ENCODE measurements around the gene CREB5.

DNA sequence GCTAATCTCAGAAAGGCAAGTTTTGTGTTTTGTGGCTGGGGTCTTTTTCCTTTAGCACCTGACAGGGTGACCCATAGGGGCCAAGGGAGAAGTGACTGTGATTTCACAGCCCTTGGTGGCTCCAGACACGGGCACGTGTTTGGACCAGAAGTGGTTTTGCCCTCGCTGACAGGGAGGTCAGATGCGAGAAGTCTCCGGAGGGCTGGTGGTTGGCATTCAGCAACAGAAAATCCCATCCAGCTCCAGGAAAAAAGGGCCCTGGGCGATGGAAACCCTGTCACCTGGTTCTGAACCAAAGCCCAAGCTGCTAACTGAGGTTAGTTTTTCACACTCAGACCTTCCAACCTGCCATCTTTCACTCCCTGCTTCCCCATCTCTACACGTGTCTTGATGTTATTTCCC lies 272.9 kb downstream of the CREB5 start:
- TF ChIP-seq ESRRA (CRISPR knock-in tag; IDR thresholded peaks at IDR 0.05; ENCODE audit: borderline replicate concordance) (no peak), ZNF396 (CRISPR knock-in tag; IDR thresholded peaks at IDR 0.05; ENCODE audit: borderline replicate concordance) (no peak), NR1H2 (CRISPR knock-in tag; IDR thresholded peaks at IDR 0.05) (no peak), IRF2 (CRISPR knock-in tag; IDR thresholded peaks at IDR 0.05; ENCODE audit: borderline replicate concordance, low read depth) (no peak)
- TF ChIP-seq, protein P1, sequence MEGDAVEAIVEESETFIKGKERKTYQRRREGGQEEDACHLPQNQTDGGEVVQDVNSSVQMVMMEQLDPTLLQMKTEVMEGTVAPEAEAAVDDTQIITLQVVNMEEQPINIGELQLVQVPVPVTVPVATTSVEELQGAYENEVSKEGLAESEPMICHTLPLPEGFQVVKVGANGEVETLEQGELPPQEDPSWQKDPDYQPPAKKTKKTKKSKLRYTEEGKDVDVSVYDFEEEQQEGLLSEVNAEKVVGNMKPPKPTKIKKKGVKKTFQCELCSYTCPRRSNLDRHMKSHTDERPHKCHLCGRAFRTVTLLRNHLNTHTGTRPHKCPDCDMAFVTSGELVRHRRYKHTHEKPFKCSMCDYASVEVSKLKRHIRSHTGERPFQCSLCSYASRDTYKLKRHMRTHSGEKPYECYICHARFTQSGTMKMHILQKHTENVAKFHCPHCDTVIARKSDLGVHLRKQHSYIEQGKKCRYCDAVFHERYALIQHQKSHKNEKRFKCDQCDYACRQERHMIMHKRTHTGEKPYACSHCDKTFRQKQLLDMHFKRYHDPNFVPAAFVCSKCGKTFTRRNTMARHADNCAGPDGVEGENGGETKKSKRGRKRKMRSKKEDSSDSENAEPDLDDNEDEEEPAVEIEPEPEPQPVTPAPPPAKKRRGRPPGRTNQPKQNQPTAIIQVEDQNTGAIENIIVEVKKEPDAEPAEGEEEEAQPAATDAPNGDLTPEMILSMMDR (IDR thresholded peaks at IDR 0.05), result no peak
- TF ChIP-seq, protein P2, sequence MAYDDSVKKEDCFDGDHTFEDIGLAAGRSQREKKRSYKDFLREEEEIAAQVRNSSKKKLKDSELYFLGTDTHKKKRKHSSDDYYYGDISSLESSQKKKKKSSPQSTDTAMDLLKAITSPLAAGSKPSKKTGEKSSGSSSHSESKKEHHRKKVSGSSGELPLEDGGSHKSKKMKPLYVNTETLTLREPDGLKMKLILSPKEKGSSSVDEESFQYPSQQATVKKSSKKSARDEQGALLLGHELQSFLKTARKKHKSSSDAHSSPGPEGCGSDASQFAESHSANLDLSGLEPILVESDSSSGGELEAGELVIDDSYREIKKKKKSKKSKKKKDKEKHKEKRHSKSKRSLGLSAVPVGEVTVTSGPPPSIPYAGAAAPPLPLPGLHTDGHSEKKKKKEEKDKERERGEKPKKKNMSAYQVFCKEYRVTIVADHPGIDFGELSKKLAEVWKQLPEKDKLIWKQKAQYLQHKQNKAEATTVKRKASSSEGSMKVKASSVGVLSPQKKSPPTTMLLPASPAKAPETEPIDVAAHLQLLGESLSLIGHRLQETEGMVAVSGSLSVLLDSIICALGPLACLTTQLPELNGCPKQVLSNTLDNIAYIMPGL (CRISPR knock-in tag; IDR thresholded peaks at IDR 0.05), result no peak
- TF ChIP-seq, protein P3, sequence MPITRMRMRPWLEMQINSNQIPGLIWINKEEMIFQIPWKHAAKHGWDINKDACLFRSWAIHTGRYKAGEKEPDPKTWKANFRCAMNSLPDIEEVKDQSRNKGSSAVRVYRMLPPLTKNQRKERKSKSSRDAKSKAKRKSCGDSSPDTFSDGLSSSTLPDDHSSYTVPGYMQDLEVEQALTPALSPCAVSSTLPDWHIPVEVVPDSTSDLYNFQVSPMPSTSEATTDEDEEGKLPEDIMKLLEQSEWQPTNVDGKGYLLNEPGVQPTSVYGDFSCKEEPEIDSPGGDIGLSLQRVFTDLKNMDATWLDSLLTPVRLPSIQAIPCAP (CRISPR knock-in tag; IDR thresholded peaks at IDR 0.05), result no peak
- TF ChIP-seq, protein P4, sequence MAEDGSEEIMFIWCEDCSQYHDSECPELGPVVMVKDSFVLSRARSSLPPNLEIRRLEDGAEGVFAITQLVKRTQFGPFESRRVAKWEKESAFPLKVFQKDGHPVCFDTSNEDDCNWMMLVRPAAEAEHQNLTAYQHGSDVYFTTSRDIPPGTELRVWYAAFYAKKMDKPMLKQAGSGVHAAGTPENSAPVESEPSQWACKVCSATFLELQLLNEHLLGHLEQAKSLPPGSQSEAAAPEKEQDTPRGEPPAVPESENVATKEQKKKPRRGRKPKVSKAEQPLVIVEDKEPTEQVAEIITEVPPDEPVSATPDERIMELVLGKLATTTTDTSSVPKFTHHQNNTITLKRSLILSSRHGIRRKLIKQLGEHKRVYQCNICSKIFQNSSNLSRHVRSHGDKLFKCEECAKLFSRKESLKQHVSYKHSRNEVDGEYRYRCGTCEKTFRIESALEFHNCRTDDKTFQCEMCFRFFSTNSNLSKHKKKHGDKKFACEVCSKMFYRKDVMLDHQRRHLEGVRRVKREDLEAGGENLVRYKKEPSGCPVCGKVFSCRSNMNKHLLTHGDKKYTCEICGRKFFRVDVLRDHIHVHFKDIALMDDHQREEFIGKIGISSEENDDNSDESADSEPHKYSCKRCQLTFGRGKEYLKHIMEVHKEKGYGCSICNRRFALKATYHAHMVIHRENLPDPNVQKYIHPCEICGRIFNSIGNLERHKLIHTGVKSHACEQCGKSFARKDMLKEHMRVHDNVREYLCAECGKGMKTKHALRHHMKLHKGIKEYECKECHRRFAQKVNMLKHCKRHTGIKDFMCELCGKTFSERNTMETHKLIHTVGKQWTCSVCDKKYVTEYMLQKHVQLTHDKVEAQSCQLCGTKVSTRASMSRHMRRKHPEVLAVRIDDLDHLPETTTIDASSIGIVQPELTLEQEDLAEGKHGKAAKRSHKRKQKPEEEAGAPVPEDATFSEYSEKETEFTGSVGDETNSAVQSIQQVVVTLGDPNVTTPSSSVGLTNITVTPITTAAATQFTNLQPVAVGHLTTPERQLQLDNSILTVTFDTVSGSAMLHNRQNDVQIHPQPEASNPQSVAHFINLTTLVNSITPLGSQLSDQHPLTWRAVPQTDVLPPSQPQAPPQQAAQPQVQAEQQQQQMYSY (CRISPR knock-in tag; IDR thresholded peaks at IDR 0.05), result no peak
- TF ChIP-seq, protein P5, sequence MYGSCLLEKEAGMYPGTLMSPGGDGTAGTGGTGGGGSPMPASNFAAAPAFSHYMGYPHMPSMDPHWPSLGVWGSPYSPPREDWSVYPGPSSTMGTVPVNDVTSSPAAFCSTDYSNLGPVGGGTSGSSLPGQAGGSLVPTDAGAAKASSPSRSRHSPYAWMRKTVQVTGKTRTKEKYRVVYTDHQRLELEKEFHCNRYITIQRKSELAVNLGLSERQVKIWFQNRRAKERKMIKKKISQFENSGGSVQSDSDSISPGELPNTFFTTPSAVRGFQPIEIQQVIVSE (CRISPR knock-in tag; IDR thresholded peaks at IDR 0.05; ENCODE audit: borderline replicate concordance), result no peak
